Glomerular endothelial cell (primary cell): Measurements from ENCODE around the gene STIM1. TPM values are rescaled to one million over a fixed set of nuclear protein-coding genes. Genes with fewer than 3 reads are reported as not detected.

Experiments
- DNase-seq: peaks from one replicate; pipeline ENCODE4 v3.0.0-alpha.2; 2011; ENCODE audit warnings: low read depth, low spot score; ENCODE audit errors: extremely low read depth
- total RNA-seq: library from RNA; depleted of rRNA; stranded (reverse); fragments of >200 nt; gene quantifications from 2 replicates; pipeline ENCODE4 v1.2.3, GENCODE V29; 2015

Gene STIM1
- total RNA-seq, 1 donor from 2014 or later, result 34.1 TPM

DNA sequence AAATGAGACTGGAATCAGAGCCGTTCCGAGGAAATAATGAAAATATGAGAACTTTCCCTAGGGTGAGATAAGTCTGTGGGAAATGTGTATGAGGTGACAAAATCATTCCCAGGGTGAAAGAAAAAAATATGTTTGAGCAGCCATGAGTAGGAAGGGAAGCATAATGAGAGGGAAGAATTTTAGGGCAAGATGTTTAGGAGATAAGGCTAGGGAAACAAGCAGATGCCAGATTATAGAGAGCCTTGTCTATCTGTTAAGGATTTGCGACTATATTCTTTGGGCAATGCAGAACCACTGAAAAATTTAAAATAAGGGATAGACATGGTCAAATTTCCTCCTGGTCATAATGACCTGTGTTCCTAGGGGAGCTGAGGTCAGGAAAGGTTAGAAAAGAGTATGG is 54.4 kb downstream of the STIM1 start:
- no peak for DNase-seq

DNA sequence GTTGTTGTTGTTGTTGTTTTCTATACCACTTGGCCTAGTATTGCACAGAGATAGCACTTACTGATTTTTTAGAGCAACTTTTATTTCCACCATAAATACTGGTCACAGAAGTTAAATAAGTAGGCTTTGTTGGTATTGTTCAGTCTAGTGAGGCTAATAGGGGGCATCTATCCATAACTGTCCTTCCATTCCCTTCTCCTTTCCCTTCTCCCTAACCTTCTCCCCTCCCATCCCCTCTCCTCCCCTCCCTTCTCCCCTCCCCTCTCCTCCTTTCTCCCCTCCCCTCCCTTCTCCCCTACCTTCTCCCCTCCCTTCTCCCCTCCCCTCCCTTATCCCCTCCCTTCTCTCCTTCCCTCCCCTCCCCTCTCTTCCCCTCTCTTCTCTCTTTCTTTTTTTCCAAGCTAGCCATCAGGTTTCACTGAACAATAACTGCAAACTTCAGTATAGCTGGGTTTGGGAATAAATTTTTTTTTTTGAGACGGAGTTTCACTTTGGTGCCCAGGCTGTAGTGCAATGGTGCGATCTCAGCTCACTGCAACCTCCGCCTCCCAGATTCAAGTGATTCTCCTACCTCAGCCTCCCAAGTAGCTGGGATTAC is 56.5 kb downstream of the STIM1 start:
- no peak for DNase-seq

DNA sequence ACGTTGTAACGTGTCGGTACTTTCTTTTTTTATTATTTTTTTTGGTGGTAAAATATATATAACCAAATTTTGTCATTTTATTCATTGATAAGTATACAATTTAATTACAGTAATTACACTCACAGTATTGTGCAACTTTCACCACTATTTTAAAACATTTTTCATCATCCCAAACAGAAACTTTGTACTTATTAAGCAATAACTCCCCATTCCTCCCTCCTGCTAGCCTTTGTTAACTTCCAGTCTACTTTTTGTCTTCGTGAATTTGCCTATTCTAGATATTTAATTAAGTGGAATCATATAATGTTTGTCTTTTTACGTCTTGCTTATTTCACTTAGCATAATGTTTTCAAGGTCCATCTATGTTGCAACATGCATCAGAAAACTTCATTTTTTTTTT is 58.5 kb downstream of the STIM1 start:
- no peak for DNase-seq

DNA sequence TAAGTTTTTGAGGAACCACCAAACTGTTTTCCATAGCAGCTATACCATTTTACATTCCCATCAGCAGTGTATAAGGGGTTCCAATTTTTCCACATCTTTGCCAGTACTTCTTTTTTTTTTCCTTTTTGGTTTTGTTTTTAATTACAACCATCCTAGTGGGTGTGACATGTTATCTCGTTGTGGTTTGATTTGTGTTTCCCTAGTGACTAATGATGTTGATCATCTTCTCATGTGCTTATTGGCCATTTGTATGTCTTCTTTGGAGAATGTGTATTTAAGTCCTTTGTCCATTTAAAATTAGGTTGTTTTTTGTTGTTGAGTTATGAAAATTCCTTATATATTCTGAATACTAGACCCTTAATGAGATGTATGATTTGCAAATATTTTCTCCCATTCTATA is 59.3 kb downstream of the STIM1 start:
- no peak for DNase-seq

DNA sequence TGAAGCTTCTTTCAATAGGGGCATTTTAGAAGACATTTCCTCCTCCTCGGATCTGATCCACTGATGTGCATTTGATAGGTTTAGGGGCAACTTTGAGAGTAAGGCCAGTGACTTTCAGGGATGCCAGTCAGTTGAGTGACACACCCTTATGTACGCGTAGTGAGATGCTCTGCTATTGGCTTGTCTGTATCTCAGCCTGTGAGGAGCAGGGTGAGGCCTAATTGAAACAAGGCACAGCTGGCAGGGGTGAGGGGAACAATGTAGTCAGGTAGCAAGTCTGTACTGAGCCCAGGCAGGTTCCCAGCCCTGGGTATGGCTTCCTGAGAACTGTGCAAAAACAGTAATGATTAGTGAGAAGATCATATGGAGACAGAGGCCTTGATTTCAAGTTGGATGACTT is 61.5 kb downstream of the STIM1 start:
- DNase-seq, result no peak

GRCh38 chr11:3920148-3920852 is 64.8 kb downstream of the STIM1 start:
- no peak for DNase-seq

GRCh38 chr11:3922056-3922455 is 66.6 kb downstream of the STIM1 start:
- DNase-seq, result no peak

- no peak for DNase-seq
These were observed 70.0 kb downstream of the STIM1 start for GRCh38 chr11:3925513-3925912.

GRCh38 chr11:3926458-3927095 is 71.1 kb downstream of the STIM1 start:
- DNase-seq, result no peak

DNA sequence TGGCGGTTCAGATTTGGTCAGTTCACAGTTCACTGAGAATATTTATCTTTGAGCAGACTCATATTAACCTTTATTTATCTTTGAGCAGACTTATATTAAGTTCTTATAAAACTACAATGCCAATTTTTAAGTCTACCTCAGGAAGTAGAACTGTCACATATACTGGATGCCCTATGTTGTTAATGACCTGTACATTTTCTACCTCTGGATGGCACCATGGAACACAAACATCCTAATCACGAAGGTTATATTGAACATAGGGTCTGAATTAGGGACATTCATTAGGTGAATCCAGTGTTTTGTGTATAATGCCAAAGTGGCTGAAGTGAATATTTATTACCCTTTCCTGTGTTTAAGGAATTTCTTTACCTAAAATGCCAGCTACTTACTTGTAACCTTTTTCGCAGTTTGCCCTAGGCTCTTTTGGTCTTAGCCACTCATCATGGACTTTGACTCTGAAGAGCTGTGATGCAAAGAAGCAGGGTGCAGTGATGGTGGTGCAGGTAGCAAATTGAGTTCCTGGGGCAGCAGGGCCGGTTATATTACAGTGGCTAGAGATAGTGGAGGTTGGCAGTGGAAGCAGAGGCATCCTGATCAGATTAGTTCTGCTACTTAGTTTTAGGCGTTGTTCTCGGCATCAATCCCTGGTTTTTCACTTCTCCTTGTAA is 71.8 kb downstream of the STIM1 start:
- no peak for DNase-seq

DNA sequence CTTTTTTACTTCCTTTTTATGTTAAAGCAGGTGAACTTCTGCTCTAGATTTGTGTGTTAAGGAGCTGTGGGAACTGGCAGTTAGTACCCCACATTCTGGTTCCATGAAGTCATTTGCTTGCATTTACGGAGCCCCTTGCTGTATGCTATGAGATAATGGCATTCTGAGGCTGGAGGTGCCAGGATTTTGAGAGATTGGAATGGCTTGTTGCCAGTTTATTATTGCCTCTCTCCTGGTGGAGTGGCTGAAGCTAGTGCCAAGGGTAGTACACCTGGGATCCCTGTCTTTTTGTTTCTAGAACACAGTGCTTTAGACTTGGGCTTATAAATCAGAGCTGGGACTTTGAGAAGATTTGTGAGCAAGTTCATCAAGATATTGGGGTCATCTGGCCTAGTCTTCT is 73.8 kb downstream of the STIM1 start:
- DNase-seq, result no peak

GRCh38 chr11:3929649-3930048 is 74.2 kb downstream of the STIM1 start:
- no peak for DNase-seq

- DNase-seq, result no peak
These were observed 77.2 kb downstream of the STIM1 start for GRCh38 chr11:3932698-3933097.

DNA sequence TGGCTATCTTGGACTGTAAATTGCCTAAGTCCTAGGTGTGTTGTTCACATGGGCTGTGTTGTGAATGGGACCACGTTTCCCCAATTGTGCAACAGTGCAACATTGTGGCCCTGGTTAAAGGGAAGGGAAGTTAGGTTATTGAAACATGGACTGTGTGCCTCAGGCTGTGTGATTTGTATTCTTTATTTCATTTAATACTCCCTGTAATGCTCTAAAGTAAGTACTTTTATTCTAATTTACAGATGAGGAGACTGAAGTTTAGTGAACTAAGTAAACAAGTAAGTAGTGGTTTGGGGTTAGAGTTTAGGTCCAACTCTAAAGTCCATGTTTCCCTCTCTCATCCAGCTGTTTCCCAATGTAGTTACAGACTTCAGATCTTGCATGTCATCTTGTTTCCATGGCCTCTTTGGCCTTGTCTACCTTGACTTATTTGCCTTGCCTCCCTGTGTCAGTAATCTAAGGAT is 77.7 kb downstream of the STIM1 start:
- no peak for DNase-seq

DNA sequence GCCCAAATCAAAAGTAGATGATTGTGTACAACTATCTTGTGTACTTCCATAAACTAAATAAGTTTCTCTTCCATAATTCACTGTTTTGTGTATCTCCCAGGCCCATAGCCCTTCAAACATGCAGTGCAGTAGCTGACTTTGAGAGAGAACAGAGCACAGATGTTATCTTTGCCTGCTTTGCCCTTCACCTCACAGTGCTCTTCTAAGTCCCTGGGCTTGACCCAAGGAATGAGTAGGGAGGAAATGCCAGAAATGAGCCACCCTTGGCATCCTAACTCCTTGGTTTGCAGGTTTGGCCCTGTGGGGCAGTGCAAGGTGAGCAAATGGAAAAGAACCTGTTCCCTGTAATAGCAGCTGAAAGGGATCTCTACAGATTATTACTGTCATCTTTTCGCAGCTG is 79.2 kb downstream of the STIM1 start:
- DNase-seq, result no peak

- DNase-seq, result no peak
These were observed 81.1 kb downstream of the STIM1 start for GRCh38 chr11:3936517-3936916.

DNA sequence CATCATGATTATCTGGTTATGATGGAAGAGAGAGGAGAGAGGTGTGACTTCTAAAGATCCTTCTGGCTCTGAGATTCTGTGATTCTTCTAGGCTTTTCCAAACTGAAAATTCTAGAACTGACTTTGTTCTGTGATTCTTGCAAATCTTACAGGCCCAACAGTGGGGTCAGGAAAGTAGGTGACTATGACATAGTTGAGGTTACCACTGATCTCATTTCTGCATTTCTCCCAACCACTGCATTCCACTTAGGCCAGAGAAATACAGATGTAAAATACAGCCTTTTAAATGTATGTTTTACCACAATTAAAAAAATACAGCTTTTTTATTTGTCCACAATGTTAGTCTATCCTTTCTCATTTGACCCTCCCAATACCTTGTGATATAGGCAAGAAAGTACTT is 83.7 kb downstream of the STIM1 start:
- no peak for DNase-seq

DNA sequence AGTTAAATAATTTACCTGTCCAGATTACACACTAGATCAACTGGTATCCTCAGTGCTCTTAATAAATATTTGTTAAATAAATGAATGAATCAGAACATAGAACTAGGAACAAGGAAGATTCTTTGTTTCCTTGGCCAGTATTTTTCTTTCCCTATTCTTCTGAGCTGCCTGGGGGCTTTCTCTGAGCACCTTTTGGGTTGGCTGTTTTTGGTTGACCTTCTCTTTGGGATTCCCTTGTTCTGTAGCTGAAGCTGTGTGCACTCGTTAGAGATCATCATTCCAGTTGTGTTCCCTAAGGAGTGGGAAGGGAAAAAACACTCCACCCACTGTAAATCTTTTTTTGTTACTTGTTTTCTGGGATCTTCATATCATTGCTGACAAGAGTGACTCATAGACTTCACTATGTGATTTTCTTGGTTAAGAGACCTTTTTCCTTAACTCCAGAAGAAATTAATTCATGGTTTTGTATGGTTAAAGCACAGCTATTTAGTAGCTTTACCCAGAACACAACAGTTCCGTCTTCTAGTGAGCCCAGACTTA is 84.3 kb downstream of the STIM1 start:
- no peak for DNase-seq

DNA sequence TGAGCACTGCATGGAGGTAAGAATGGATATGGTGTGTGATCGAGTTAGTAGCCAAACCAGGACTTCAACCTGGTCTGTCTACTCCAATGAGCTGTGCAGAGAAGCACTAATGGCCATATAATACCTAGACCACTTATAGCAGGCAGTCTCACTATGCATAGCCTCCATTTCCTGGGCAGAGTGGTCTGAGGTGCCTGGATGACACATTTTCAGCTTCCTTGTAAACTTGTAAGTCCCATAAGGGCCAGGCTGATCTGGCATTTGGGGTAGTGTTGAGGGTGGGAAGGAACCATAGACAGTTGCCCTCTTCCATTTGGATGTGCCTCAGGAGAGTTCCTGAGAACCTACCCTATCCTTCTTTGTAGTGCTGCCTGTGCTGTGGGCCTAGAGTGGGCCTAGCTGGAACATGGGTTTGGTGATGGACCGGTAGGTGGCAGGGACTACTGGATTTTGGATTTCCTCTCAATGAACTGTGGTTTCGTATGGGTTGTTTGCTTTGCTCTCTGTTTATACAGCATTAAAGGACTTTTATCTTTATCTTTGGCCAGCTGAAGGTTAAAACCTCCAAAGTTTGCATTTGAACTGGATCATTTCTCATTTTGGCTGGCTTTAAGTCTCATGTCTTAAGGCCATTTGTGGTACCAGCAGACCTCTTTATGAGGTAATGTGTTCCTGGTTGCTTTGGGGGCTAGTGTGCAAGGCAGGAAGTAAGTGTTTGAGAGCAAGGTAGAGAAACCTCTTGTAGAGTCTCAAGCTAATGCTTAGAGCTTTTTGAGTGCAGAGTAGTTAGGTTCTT is 86.9 kb downstream of the STIM1 start:
- no peak for DNase-seq

DNA sequence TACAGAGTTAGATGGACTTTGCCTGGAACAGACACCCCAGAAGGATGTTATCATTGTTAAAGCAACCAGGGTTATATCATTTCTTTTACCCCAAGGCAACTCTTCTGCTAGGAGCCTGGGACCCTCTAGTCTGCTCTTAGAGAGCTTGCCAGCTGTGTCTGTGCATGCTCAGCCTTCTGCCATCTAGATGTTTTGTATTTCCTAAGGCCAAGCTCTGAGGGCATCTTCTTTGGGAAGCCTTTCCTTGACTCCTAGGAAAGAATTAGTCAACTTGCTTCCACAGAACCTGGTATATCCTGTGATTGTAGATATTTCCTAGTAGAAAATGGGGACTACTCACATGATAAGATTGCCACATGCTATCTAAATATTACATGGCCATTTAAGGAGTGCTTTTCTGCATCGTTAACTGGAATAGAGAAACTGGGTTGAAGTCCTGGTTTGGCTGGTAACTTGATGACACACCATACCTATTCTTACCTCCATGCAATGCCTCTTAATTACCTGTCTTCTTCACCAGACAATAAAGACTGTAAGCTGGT is 87.6 kb downstream of the STIM1 start:
- peak; percentile 52 for DNase-seq
